Thymus (tissue), 11 donors: ENCODE results near the gene C2CD4A. TPM values are rescaled to one million over a fixed set of nuclear protein-coding genes. Genes with fewer than 3 reads are reported as not detected.

Experiments
- DNase-seq, 9 donors: peaks; one replicate each; pipeline ENCODE4 v3.0.0-alpha.2; 2013; ENCODE audit warnings: low spot score in 9 of 9, low read depth in 6 of 9, missing footprints in 1 of 9
- H3K27ac ChIP-seq, 2 donors: one replicate each; pipeline ENCODE4 v1.5.1; 2013; ENCODE audit warnings: control low read depth in 1 of 2, low read depth in 1 of 2, low read length in 1 of 2, mild to moderate bottlenecking in 1 of 2, moderate library complexity in 1 of 2
- H3K27me3 ChIP-seq, 2 donors: one replicate each; pipeline ENCODE4 v1.5.1; 2013; ENCODE audit warnings: low read length in 1 of 2; ENCODE audit not compliant: control insufficient read depth in 2 of 2, insufficient read depth in 1 of 2
- H3K36me3 ChIP-seq, 2 donors: one replicate each; pipeline ENCODE4 v1.5.1; 2013; ENCODE audit warnings: low read length in 1 of 2, mild to moderate bottlenecking in 1 of 2, moderate library complexity in 1 of 2; ENCODE audit not compliant: control insufficient read depth in 2 of 2, insufficient read depth in 2 of 2
- H3K4me1 ChIP-seq, 2 donors: one replicate each; pipeline ENCODE4 v1.5.1; 2013; ENCODE audit warnings: low read length in 2 of 2; ENCODE audit not compliant: control insufficient read depth in 2 of 2, insufficient read depth in 2 of 2
- H3K4me3 ChIP-seq, 2 donors: one replicate each; pipeline ENCODE4 v1.5.1; 2013; ENCODE audit warnings: low read length in 2 of 2, control low read depth in 1 of 2, mild to moderate bottlenecking in 1 of 2
- H3K9me3 ChIP-seq, 2 donors: one replicate each; pipeline ENCODE4 v1.5.1; 2013; ENCODE audit warnings: low read length in 1 of 2, mild to moderate bottlenecking in 1 of 2; ENCODE audit not compliant: control insufficient read depth in 2 of 2, insufficient read depth in 1 of 2
- WGBS: extraction: QIAGEN DNeasy Blood & Tissue Kit; methylation state at CpG from one replicate; pipeline ENCODE4 v1.1.7; 2013; 5-methylcytosine and 5-hydroxymethylcytosine counted together
- polyA plus RNA-seq: library from polyadenylated mRNA; stranded (reverse); fragments of 200-250 nt; gene quantifications from one replicate; pipeline ENCODE4 v1.2.3, GENCODE V29; 2013
- total RNA-seq: library from RNA; stranded (reverse); fragments of 120-200 nt; gene quantifications from one replicate; pipeline ENCODE4 v1.2.4, GENCODE V29; 2013
- donor health status: healthy.

Gene C2CD4A
- total and polyA plus RNA-seq, 2 donors = 0.66 to 11.6 TPM

DNA sequence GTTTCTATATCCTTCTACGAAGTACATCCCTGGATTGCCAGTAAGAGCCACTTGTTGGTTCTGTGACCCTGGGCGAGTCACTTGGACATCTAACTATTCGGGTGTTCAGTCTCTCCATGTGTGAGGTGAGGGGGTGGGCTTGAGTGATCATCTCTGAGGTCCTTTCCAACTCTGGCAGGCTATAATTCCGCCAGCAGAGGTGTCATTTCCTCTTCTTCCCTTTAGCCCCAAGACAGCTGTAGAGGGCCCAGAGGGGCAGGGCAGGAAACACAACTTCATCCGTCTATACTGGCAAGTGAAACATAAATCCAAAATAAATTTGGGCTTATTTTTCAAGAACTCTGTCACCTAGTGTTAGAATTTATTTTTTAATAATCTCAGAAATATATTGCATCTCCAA is 38.1 kb downstream of the C2CD4A start:
- no peak overlapping the region for H3K27ac ChIP-seq
- peaks cover 0 to 2% of the 10 kb centered on the region in 2 donors for H3K4me1 ChIP-seq
- H3K36me3 ChIP-seq = no peaks in the 10 kb centered on the region
- no peaks in the 10 kb centered on the region for H3K27me3 ChIP-seq
- no peak overlapping the region for H3K4me3 ChIP-seq
- H3K9me3 ChIP-seq = no peaks in the 10 kb centered on the region
- DNase-seq = no peak
- 72% methylated on average over 5 of the region's 5 CpGs for WGBS

DNA sequence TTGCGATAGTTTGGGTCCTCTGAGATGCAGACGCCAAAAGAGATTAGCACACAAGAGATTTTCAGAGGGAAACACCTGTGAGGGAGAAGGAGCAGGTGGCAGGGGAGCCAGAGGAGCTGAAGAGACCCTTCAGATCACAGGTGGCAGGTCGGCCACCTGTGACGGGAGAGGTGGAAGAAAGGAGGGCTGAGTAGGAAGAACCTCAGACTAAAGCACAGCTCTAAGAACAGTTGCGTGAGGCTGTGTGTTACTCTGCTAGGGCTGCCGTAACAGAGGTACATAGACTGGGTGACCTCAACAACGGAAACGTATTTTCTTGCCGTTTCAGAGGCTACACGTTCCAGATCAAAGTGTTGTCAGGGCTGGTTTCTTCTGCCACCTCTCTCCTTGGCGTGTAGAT is 38.5 kb downstream of the C2CD4A start:
- Histone ChIP-seq H3K36me3 (no peaks in the 10 kb centered on the region), H3K27ac (no peak overlapping the region), H3K27me3 (no peaks in the 10 kb centered on the region), H3K4me1 (peaks cover 0 to 2% of the 10 kb centered on the region in 2 donors), H3K9me3 (no peaks in the 10 kb centered on the region), H3K4me3 (no peak overlapping the region)
- WGBS = 95% methylated on average over 11 of the region's 11 CpGs
- no peak for DNase-seq

DNA sequence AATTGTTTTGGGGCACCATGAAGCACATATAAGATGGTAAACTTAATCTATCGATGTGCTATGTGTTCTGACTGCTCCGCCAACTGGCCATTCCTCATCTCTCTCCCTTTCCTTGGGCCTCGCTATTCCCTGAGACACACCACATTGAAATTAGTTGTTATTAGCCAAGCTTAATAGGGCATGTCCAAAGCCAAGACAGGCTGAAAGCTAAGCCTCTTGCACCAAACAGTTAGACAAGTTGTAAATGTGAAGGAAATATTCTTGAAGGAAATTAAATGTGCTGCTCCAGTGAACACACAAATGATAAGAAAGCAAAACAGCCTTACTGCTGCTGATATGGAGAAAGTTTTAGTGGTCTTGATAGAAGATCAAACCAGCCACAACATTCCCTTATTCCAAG is 39.3 kb downstream of the C2CD4A start:
- Histone ChIP-seq H3K9me3 (no peaks in the 10 kb centered on the region), H3K27me3 (no peaks in the 10 kb centered on the region), H3K36me3 (no peaks in the 10 kb centered on the region), H3K27ac (no peak overlapping the region), H3K4me1 (peaks cover 0 to 2% of the 10 kb centered on the region in 2 donors), H3K4me3 (no peak overlapping the region)
- 98% methylated on average over 3 of the region's 3 CpGs for WGBS
- DNase-seq = no peak

DNA sequence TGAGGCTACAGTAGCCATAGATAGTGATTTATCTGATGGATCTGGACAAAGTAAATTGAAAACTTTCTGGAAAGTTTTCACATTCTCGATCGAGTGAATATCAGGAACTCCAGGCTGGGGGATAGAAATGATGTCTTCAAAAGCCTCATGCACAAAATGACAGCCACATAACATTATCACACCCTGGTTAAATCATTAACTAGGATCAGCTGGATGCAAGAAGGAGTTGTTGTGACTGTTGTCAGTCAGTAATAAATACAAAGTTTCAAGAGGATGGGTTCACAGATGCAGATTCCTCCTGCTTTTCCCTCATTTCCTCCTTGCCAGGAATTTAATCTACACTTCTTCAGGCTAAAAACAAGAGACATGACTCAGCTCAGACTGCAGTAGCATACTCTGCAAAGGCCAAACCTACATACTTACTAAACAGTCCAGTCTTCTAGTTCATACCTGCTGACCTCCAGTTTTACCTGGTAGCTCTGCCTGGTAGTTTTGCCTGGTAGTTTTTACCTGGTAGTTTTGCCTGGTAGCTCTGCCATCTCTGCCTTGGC is 40.9 kb downstream of the C2CD4A start:
- no peak overlapping the region for H3K27ac ChIP-seq
- WGBS = 95% methylated on average over 2 of the region's 2 CpGs
- DNase-seq = no peak
- H3K27me3 ChIP-seq = no peaks in the 10 kb centered on the region
- no peaks in the 10 kb centered on the region for H3K9me3 ChIP-seq
- no peaks in the 10 kb centered on the region for H3K36me3 ChIP-seq
- H3K4me1 ChIP-seq = peaks cover 0 to 2% of the 10 kb centered on the region in 2 donors
- no peak overlapping the region for H3K4me3 ChIP-seq

DNA sequence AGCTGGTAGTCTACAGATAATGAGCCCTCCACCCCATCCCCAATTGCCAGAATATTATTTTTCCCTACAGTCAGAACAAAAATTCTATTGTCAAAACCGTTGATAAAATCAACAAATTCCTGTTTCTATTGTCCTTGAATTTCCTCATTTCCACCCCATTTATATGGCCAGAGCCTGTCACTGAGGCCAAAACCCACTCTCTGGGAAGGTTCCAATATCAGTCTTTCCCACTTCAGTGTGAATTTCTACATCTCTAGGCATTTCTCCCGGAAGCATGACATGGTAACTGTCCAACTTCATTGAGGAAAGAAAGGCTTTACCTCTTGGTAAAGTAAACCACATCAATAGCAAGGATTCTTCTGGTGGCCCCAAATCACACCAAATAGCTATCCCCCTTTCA is 41.6 kb downstream of the C2CD4A start:
- Histone ChIP-seq H3K4me1 (peaks cover 0 to 2% of the 10 kb centered on the region in 2 donors), H3K9me3 (no peaks in the 10 kb centered on the region), H3K36me3 (no peaks in the 10 kb centered on the region), H3K27ac (no peak overlapping the region), H3K27me3 (no peaks in the 10 kb centered on the region), H3K4me3 (no peak overlapping the region)
- 74% methylated on average over 2 of the region's 2 CpGs for WGBS
- DNase-seq = no peak

DNA sequence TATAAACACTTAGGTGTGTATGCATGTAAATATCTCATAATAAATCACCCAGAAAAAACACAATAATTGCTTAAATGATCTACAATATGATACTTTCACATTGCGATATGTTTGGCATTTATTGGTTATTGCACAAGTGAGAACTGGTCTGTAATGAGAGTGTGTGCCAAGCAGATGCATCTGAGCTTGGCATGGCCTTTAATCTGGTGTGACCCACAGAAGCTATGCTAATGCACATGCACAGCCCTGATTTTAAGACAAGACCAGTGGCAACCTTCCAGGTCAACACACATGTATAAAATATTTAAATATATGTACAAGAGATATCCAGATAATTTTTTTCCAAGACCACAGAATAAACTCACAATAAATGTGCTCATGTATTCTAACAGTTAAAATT is 42.7 kb downstream of the C2CD4A start:
- no peak for DNase-seq
- Histone ChIP-seq H3K27me3 (no peaks in the 10 kb centered on the region), H3K27ac (no peak overlapping the region), H3K4me3 (no peak overlapping the region), H3K4me1 (peaks cover 0 to under 1% of the 10 kb centered on the region in 2 donors), H3K9me3 (no peaks in the 10 kb centered on the region), H3K36me3 (no peaks in the 10 kb centered on the region)
- WGBS = 93% methylated on average over 1 of the region's 1 CpG

DNA sequence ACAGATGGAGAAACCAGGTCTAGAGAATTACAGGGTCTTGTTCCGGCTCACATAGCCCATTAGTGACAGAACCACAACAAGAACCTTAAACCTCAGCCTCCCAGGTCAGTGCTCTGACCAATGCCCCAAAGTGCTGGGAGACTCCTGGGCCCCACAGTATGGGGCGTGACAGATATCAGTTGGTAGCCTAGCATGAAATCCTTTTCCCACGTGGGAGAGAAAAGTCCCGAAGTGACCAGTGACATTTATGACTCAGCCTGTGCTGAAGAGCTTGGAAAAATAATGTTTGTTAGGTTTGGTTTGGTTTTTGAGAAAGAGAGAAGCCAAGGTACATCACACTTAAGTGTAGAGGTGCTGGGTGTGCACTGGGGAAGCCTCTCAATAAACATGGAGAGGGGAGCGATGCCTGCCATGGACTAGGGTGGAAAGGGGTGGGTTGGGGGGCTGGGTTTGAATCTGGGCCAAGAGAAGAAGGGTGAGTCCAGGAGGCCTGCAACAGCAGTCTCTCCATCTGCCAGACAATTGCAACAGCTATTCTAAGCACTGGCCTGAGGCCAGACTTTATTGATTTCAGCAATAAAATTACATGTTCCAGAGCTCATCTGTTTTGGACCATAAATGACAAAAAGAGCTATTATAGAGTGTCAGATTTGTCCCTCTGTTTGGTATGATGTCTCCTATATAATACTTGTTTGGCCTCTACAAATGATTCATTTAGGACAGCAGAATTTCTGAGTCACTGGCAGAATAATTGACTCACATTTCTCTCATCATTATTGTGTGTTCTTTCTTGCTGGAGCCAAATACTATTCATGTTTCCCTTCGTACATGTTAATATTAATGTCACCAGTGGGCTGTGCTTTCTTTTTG is 43.4 kb downstream of the C2CD4A start:
- H3K4me3 ChIP-seq = no peak overlapping the region
- no peaks in the 10 kb centered on the region for H3K36me3 ChIP-seq
- H3K4me1 ChIP-seq = no peaks in the 10 kb centered on the region
- DNase-seq = no peak
- no peaks in the 10 kb centered on the region for H3K9me3 ChIP-seq
- WGBS = 90% methylated on average over 6 of the region's 6 CpGs
- H3K27ac ChIP-seq = peak overlapping the region in 1 of 2 donors; percentile 54
- no peaks in the 10 kb centered on the region for H3K27me3 ChIP-seq

DNA sequence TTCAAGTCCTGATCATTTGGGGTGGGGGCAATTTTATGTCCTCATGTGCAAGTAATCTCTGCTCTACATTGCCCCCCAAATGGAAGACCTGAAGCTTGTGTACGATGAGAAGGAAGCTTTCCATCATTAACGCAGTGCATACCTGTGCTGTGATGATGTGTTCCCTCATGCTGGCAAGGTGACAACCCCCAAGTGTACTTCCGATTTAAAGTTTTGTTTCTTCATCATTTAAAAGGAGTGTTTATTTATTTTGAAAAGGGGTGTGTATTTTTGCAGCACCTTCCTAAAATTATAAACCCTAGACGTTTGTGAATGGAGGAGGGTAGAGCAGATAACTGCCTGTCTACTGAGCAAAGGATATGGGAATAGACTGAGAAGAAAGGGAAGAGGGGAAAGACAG is 45.3 kb downstream of the C2CD4A start:
- Histone ChIP-seq H3K27me3 (no peaks in the 10 kb centered on the region), H3K36me3 (no peaks in the 10 kb centered on the region), H3K4me1 (no peaks in the 10 kb centered on the region), H3K27ac (no peak overlapping the region), H3K9me3 (no peaks in the 10 kb centered on the region), H3K4me3 (no peak overlapping the region)
- no peak for DNase-seq
- WGBS = 82% methylated on average over 4 of the region's 4 CpGs
